HCT116 (cell line): ENCODE results near the gene RGCC. TPM values are rescaled to one million over a fixed set of nuclear protein-coding genes. Genes with fewer than 3 reads are reported as not detected.

Experiments
- ATAC-seq: fragments of 200-7000 bp; cut with Tn5 transposase; 2 replicates; pipeline ENCODE4 v1.9.1; 2020; ENCODE audit warnings: mild to moderate bottlenecking, moderate library complexity
- BruUV-seq: library from RNA; stranded (reverse); fragments of 400-500 nt; replicated peaks from 2 replicates; lab custom pipeline; 2021; lab: Mats Ljungman, UMichigan
- CTCF ChIA-PET: fragments of 300-600 bp; sonication (Branson Sonifier 250); formaldehyde crosslinking; loops from one replicate; lab custom pipeline; 2021; ENCODE audit warnings: antibody characterized with exemption; lab: Charles Lee
- POLR2A ChIA-PET: fragments of 300-600, 350-600 bp; sonication (Branson Sonifier 250); formaldehyde crosslinking; loops from one replicate; lab custom pipeline; 2021; ENCODE audit warnings: antibody characterized with exemption; lab: Charles Lee
- RAD21 ChIA-PET, 2 experiments: fragments of 300-600 bp; sonication (Branson Sonifier 250); formaldehyde crosslinking; loops; one replicate each; lab custom pipeline; 2023; ENCODE audit warnings: low total read pairs in 2 of 2; ENCODE audit not compliant: uncharacterized antibody in 2 of 2, unreplicated experiment in 2 of 2, low non-redundant PET in 1 of 2; lab: Charles Lee
- DNase-seq: peaks from one replicate; pipeline ENCODE4 v3.0.0-alpha.2; 2010; ENCODE audit warnings: low read depth, low spot score
- H2AFZ ChIP-seq: fragments of 200-600 bp; shearing (Covaris generic), sonication (generic); 2 replicates; pipeline ENCODE4 v1.6.1; 2017; ENCODE audit warnings: low read depth, mixed run types, mixed read lengths, antibody characterized with exemption, low read length; ENCODE audit not compliant: poor library complexity, severe bottlenecking
- H3K27ac ChIP-seq: 2 replicates; pipeline ENCODE4 v1.5.1; 2012; ENCODE audit warnings: low read depth, low read length
- H3K27me3 ChIP-seq: fragments of 200-600 bp; sonication (generic); 2 replicates; pipeline ENCODE4 v1.6.1; 2016; ENCODE audit warnings: mixed run types, low read length, mixed read lengths; ENCODE audit not compliant: insufficient read depth
- H3K36me3 ChIP-seq, 2 experiments: fragments of 200-500 bp in 1 of 2; fragments of 200-600 bp in 1 of 2; sonication (Bioruptor generic) in 1 of 2; sonication (generic) in 1 of 2; 2 replicates each; pipeline versions ENCODE4 v1.5.1 to v1.6.1; 2014 to 2016; ENCODE audit warnings: low read length in 2 of 2, inconsistent platforms in 1 of 2, mixed read lengths in 1 of 2, mixed run types in 1 of 2; ENCODE audit not compliant: insufficient read depth in 2 of 2, control insufficient read depth in 1 of 2
- H3K4me1 ChIP-seq, 2 experiments: fragments of 200-600 bp in 1 of 2; sonication (generic) in 1 of 2; 2 replicates each; pipeline versions ENCODE4 v1.5.1 to v1.6.1; 2012 to 2017; ENCODE audit warnings: low read length in 2 of 2, inconsistent platforms in 1 of 2, mild to moderate bottlenecking in 1 of 2, mixed read lengths in 1 of 2, mixed run types in 1 of 2, moderate library complexity in 1 of 2; ENCODE audit not compliant: insufficient read depth in 2 of 2, control insufficient read depth in 1 of 2
- H3K4me2 ChIP-seq: fragments of 200-600 bp; sonication (generic); 2 replicates; pipeline ENCODE4 v1.6.1; 2017; ENCODE audit warnings: mixed run types, low read length, mixed read lengths
- H3K4me3 ChIP-seq, 2 experiments: fragments of 200-600 bp in 1 of 2; sonication (generic) in 1 of 2; replicated peaks in 1 of 2; 2 replicates each; pipeline ENCODE4 v1.5.1; 2011 to 2016; ENCODE audit warnings: low read length in 2 of 2, control low read depth in 1 of 2, low read depth in 1 of 2, mild to moderate bottlenecking in 1 of 2, mixed read lengths in 1 of 2, mixed run types in 1 of 2
- H3K79me2 ChIP-seq: fragments of 200-600 bp; sonication (generic); 2 replicates; pipeline ENCODE4 v1.6.1; 2017; ENCODE audit warnings: mild to moderate bottlenecking, mixed run types, low read length, moderate library complexity, mixed read lengths; ENCODE audit not compliant: insufficient read depth
- H3K9ac ChIP-seq: fragments of 200-600 bp; sonication (generic); 2 replicates; pipeline ENCODE4 v1.6.1; 2016; ENCODE audit warnings: low read length, mixed read lengths
- H3K9me2 ChIP-seq: fragments of 200-600 bp; sonication (generic), shearing (Covaris generic); 2 replicates; pipeline ENCODE4 v1.6.1; 2017; ENCODE audit warnings: mixed run types, mild to moderate bottlenecking, moderate library complexity; ENCODE audit not compliant: insufficient read depth
- H3K9me3 ChIP-seq, 2 experiments: fragments of 200-500 bp in 1 of 2; fragments of 200-600 bp in 1 of 2; sonication (Bioruptor generic) in 1 of 2; sonication (generic) in 1 of 2; 2 replicates each; pipeline ENCODE4 v1.6.1; 2014 to 2017; ENCODE audit warnings: low read length in 2 of 2, mixed read lengths in 2 of 2, inconsistent platforms in 1 of 2, low read depth in 1 of 2, mild to moderate bottlenecking in 1 of 2, mixed run types in 1 of 2, moderate library complexity in 1 of 2; ENCODE audit not compliant: control insufficient read depth in 1 of 2, insufficient read depth in 1 of 2
- H4K20me1 ChIP-seq: fragments of 200-600 bp; sonication (generic), shearing (Covaris generic); 2 replicates; pipeline ENCODE4 v1.6.1; 2017; ENCODE audit warnings: mixed run types, mild to moderate bottlenecking, moderate library complexity; ENCODE audit not compliant: insufficient read depth
- ATF3 ChIP-seq: IDR thresholded peaks from 2 replicates; pipeline ENCODE4 v1.6.1; 2012
- CTCF ChIP-seq, 3 experiments: fragments of 200-600 bp in 1 of 3; sonication (generic) in 1 of 3; IDR thresholded peaks in 2 of 3; conservative IDR thresholded peaks in 1 of 3; 2 replicates each; pipeline ENCODE4 v1.5.1; 2012 to 2017; ENCODE audit warnings: low read depth in 2 of 3, low read length in 2 of 3, antibody characterized with exemption in 1 of 3, borderline replicate concordance in 1 of 3, control low read depth in 1 of 3, mild to moderate bottlenecking in 1 of 3, mixed read lengths in 1 of 3, mixed run types in 1 of 3, moderate library complexity in 1 of 3; ENCODE audit not compliant: insufficient read depth in 1 of 3
- EGR1 ChIP-seq: IDR thresholded peaks from 2 replicates; pipeline ENCODE4 v1.6.1; 2012; ENCODE audit warnings: low read depth
- ELF1 ChIP-seq: IDR thresholded peaks from 2 replicates; pipeline ENCODE4 v1.6.1; 2012; ENCODE audit warnings: low read depth, borderline replicate concordance
- EZH2 ChIP-seq: fragments of 200-600 bp; sonication (generic); IDR thresholded peaks from 2 replicates; pipeline ENCODE4 v1.6.1; 2017; ENCODE audit warnings: antibody characterized with exemption, mixed run types
- FOSL1 ChIP-seq: IDR thresholded peaks from 2 replicates; pipeline ENCODE4 v1.6.1; 2012; ENCODE audit warnings: low read depth
- JUND ChIP-seq: IDR thresholded peaks from 2 replicates; pipeline ENCODE4 v1.6.1; 2012
- MAX ChIP-seq: IDR thresholded peaks from 2 replicates; pipeline ENCODE4 v1.6.1; 2012
- POLR2A ChIP-seq: IDR thresholded peaks from 2 replicates; pipeline ENCODE4 v1.7.0; 2011; ENCODE audit warnings: borderline replicate concordance; ENCODE audit not compliant: insufficient read depth, insufficient read length; ENCODE audit errors: extremely low read depth
- POLR2AphosphoS5 ChIP-seq: IDR thresholded peaks from 2 replicates; pipeline ENCODE4 v1.6.1; 2011; ENCODE audit warnings: mild to moderate bottlenecking, low read depth, low read length, moderate library complexity
- RAD21 ChIP-seq: IDR thresholded peaks from 2 replicates; pipeline ENCODE4 v1.6.1; 2012; ENCODE audit warnings: low read depth, mild to moderate bottlenecking
- SIN3A ChIP-seq: IDR thresholded peaks from 2 replicates; pipeline ENCODE4 v1.6.1; 2012; ENCODE audit warnings: low read depth
- SRF ChIP-seq: IDR thresholded peaks from 2 replicates; pipeline ENCODE4 v1.6.1; 2012; ENCODE audit warnings: low read depth
- YY1 ChIP-seq: IDR thresholded peaks from 2 replicates; pipeline ENCODE4 v1.6.1; 2011; ENCODE audit warnings: low read length, low read depth, moderate library complexity, mild to moderate bottlenecking; ENCODE audit not compliant: insufficient replicate concordance; ENCODE audit errors: extremely low read depth
- ZBTB33 ChIP-seq: IDR thresholded peaks from 2 replicates; pipeline ENCODE4 v1.6.1; 2011; ENCODE audit warnings: mild to moderate bottlenecking, low read length, moderate library complexity; ENCODE audit not compliant: insufficient replicate concordance; ENCODE audit errors: extremely low read depth
- ZFX ChIP-seq: fragments of 450-650 bp; IDR thresholded peaks from 2 replicates; pipeline ENCODE4 v1.6.1; 2017
- ZNF274 ChIP-seq: fragments of 200-500 bp; sonication (Bioruptor generic); IDR thresholded peaks from 2 replicates; pipeline ENCODE4 v1.6.1; 2014; ENCODE audit warnings: mild to moderate bottlenecking, low read depth, low read length, inconsistent platforms
- intact Hi-C: fragments of 100-400 bp; cut with micrococcal nuclease; formaldehyde crosslinking; loops from 2 replicates; pipeline ENCODE4 v1.10.0; 2022
- total RNA-seq: library from RNA; stranded (reverse); gene quantifications from one replicate; pipeline ENCODE4 v1.2.1, GENCODE V29; 2021; ENCODE audit not compliant: unreplicated experiment

RGCC gene
- total RNA-seq, 1 experiment from 2014 or later: 3.2 TPM

GRCh38 chr13:41411060-41411459, 46.3 kb upstream of the RGCC start (continued):
- TF ChIP-seq ATF3 (no peak), POLR2AphosphoS5 (no peak), SRF (no peak), FOSL1 (no peak), POLR2A (no peak), ELF1 (no peak), EZH2 (no peak), JUND (no peak), MAX (no peak), EGR1 (no peak), ZNF274 (no peak), CTCF (IDR thresholded peaks at IDR 0.05 in 2 of 3, conservative IDR thresholded peaks at IDR 0.05 in 1 of 3; ENCODE audit: borderline replicate concordance in 1 of 3, insufficient read depth in 1 of 3, low read depth in 2 of 3, low read length in 2 of 3) (no peak)

- ATAC-seq (peak; percentile 89), DNase-seq (peak; percentile 23)
- RAD21 ChIA-PET: interaction anchor here (0.6 to 1.6 kb wide), 2 partner anchors 237 to 241 kb away, joined by 3 to 7 read pairs; no protein-coding TSS in a partner anchor
- H3K9me3 ChIP-seq: no peaks in the 10 kb centered on the region
- H3K27ac ChIP-seq: no peak overlapping the region
- H3K79me2 ChIP-seq: no peaks in the 10 kb centered on the region
- no peak overlapping the region for H2AFZ ChIP-seq
- no peak overlapping the region for H3K9ac ChIP-seq
- no peaks in the 10 kb centered on the region for H3K36me3 ChIP-seq
- intact Hi-C loops: loop anchor here (1.0 kb wide), 2 partner anchors 241 to 699 kb away; no protein-coding TSS in a partner anchor
- no peaks in the 10 kb centered on the region for H4K20me1 ChIP-seq
- no peaks in the 10 kb centered on the region for H3K27me3 ChIP-seq
- H3K4me3 ChIP-seq: no peak overlapping the region
- POLR2A ChIA-PET: no interaction called here
- 0 out of 4 replicates have a peak, but pooled peaks cover 0 to 4% of the 10 kb centered on the region in 2 experiments for H3K4me1 ChIP-seq
- H3K9me2 ChIP-seq: no peaks in the 10 kb centered on the region
- no peak overlapping the region for H3K4me2 ChIP-seq
- BruUV-seq: no TSS peak
- CTCF ChIA-PET: interaction anchor here (0.6 to 2.8 kb wide), 5 partner anchors 36 to 507 kb away, joined by 4 to 30 read pairs (median 4); no protein-coding TSS in a partner anchor
- TF ChIP-seq YY1: no peak
- no peak for TF ChIP-seq MAX
- no peak for TF ChIP-seq SIN3A
- peak; percentile 24 to 36 (median 32); a peak in 3 of 6 replicates for TF ChIP-seq CTCF (IDR thresholded peaks at IDR 0.05 in 2 of 3, conservative IDR thresholded peaks at IDR 0.05 in 1 of 3; ENCODE audit: borderline replicate concordance in 1 of 3, insufficient read depth in 1 of 3, low read depth in 2 of 3, low read length in 2 of 3)
- TF ChIP-seq ZFX: no peak
- TF ChIP-seq ATF3: no peak
- no peak for TF ChIP-seq ZBTB33
- peak; percentile 70 for TF ChIP-seq RAD21
- no peak for TF ChIP-seq POLR2A
These were observed 45.8 kb upstream of the RGCC start for GRCh38 chr13:41411522-41411921.
